ENCODE measurements around the gene IRS1.

- TF ChIP-seq REST (IDR thresholded peaks at IDR 0.05; ENCODE audit: insufficient read depth in 1 of 2, low read depth in 2 of 2, low read length in 2 of 2) (no peak), POLR2AphosphoS5 (IDR thresholded peaks at IDR 0.05; ENCODE audit: low read depth, low read length) (no peak), SIN3A (IDR thresholded peaks at IDR 0.05; ENCODE audit: borderline replicate concordance, insufficient read depth, low read length) (no peak), TAF1 (IDR thresholded peaks at IDR 0.05; ENCODE audit: borderline replicate concordance, insufficient read depth, low read length) (no peak), FOXP2 (optimal IDR thresholded peaks at IDR 0.05; ENCODE audit: borderline replicate concordance, extremely low read depth, extremely low read length, insufficient read depth) (no peak)
Measured at GRCh38 chr2:226761195-226761583, 38.4 kb downstream of the IRS1 start.
